HG03354 (cell line): ENCODE results near the gene ZNF274.
"Not testable (repeated sequence)": the region's sequence is repeated elsewhere in the genome, so short reads cannot be mapped to it uniquely, and the experiment has no call there.

Experiments used
- ATAC-seq: cut with Tn5 transposase; IDR thresholded peaks from one replicate; pipeline ENCODE4 v1.9.1; 2021; ENCODE audit warnings: mild to moderate bottlenecking; ENCODE audit not compliant: unreplicated experiment, poor library complexity, severe bottlenecking

Gene ZNF274

GRCh38 chr19:58182989-58183816, at the start of gene ZNF274:
TSS of gene ZNF274 (plus strand) at chr19:58183061. CDS start at chr19:58183966, 905 bp downstream.
- ATAC-seq, result peak; percentile 95

GRCh38 chr19:58134244-58134643, 48.6 kb upstream of the ZNF274 start:
- no peak for ATAC-seq

- no peak for ATAC-seq
Measured at GRCh38 chr19:58145849-58146248, 37.0 kb upstream of the ZNF274 start.

- not testable (repeated sequence) for ATAC-seq
Measured at GRCh38 chr19:58147475-58147874, 35.4 kb upstream of the ZNF274 start.

- ATAC-seq, result peak; percentile 66
Measured at GRCh38 chr19:58150328-58150921, 32.4 kb upstream of the ZNF274 start, which contains the start of gene ZNF329. TSS of gene ZNF329 (minus strand) at chr19:58150789. CDS start at chr19:58129503, 21,286 bp downstream.

- no peak for ATAC-seq
Measured at GRCh38 chr19:58153386-58153785, 29.5 kb upstream of the ZNF274 start.

- no peak for ATAC-seq
Measured at GRCh38 chr19:58154287-58154678, 28.6 kb upstream of the ZNF274 start.

GRCh38 chr19:58154679-58155648, 27.9 kb upstream of the ZNF274 start:
- ATAC-seq, result peak; percentile 69

- ATAC-seq, result no peak
Measured at GRCh38 chr19:58157045-58157728, 25.7 kb upstream of the ZNF274 start.

GRCh38 chr19:58166268-58166667, 16.6 kb upstream of the ZNF274 start:
- no peak for ATAC-seq

- ATAC-seq, result no peak
Measured at GRCh38 chr19:58166708-58167280, 16.1 kb upstream of the ZNF274 start.

- no peak for ATAC-seq
Measured at GRCh38 chr19:58170860-58171259, 12.0 kb upstream of the ZNF274 start.

- no peak for ATAC-seq
Measured at GRCh38 chr19:58181902-58182576, 822 bp upstream of the ZNF274 start.

GRCh38 chr19:58182577-58182988, 278 bp upstream of the ZNF274 start:
- no peak for ATAC-seq

GRCh38 chr19:58183817-58184215, 955 bp downstream of the ZNF274 start:
- no peak for ATAC-seq

GRCh38 chr19:58196901-58197616, 14.2 kb downstream of the ZNF274 start:
- ATAC-seq, result no peak

GRCh38 chr19:58203814-58204475, 21.1 kb downstream of the ZNF274 start:
- ATAC-seq, result no peak
